Activated T-helper 17 cell treated with anti-CD3 and anti-CD28 coated beads, Interleukin-2, amount 50 U/mL, for 72 hours (primary cell): ENCODE results near the gene SORL1-AS1.

ENCODE experiments used
- ATAC-seq: fragments of 150-1000 bp; cut with Tn5 transposase; replicated peaks from 2 replicates; pipeline ENCODE4 v1.10.0; 2021; ENCODE audit warnings: mild to moderate bottlenecking, moderate library complexity
- H3K27ac Mint-ChIP-seq: one replicate; pipeline ENCODE4 v1.8.0; 2022; ENCODE audit warnings: mixed read lengths
- H3K27me3 Mint-ChIP-seq: one replicate; pipeline ENCODE4 v1.8.0; 2022; ENCODE audit warnings: mixed read lengths
- H3K36me3 Mint-ChIP-seq: one replicate; pipeline ENCODE4 v1.8.0; 2022; ENCODE audit warnings: low read depth, mild to moderate bottlenecking, mixed read lengths
- H3K4me1 Mint-ChIP-seq: one replicate; pipeline ENCODE4 v1.8.0; 2022; ENCODE audit warnings: mixed read lengths
- H3K4me3 Mint-ChIP-seq: one replicate; pipeline ENCODE4 v1.8.0; 2022; ENCODE audit warnings: mild to moderate bottlenecking, mixed read lengths
- H3K9me3 Mint-ChIP-seq: one replicate; pipeline ENCODE4 v1.8.0; 2022; ENCODE audit warnings: mixed read lengths

SORL1-AS1 gene

DNA sequence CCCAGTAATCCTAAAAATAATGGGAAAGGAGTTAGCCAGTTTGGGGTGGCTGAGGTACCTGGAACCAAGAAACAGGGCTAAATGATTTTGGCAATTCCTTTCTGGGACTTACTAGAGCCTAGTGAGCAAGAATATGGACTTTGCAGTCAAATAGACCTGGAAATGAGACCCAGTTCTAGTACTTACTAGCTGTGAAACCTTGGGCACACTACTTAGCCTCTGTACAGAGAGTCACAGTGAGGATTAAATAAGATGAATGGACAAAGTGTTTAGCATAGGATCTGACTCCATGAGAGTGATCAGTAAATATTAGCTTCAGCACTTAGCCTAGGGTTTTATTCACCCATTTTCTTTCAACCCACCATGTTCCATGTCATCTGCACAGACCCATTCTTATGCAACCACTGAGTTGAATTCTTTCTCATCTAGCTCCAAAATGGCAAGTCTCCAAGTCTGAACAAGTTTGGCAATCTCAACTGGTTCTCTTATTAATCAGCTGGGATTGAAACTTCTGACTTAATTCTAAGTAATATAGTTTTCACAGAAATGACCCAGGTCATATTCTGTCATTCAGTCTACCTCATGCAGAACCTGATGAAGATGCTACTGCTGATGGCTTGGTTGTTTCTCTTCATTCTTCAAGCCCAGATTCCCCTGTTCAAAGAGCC lies 15.6 kb downstream of the SORL1-AS1 start:
- H3K4me1 Mint-ChIP-seq = peaks cover 28% of the 10 kb centered on the region
- H3K36me3 Mint-ChIP-seq = no peaks in the 10 kb centered on the region
- H3K27me3 Mint-ChIP-seq = no peaks in the 10 kb centered on the region
- peak overlapping the region; percentile 43 for H3K4me3 Mint-ChIP-seq
- ATAC-seq = peak; percentile 89
- H3K9me3 Mint-ChIP-seq = no peaks in the 10 kb centered on the region
- H3K27ac Mint-ChIP-seq = peak overlapping the region; percentile 12

DNA sequence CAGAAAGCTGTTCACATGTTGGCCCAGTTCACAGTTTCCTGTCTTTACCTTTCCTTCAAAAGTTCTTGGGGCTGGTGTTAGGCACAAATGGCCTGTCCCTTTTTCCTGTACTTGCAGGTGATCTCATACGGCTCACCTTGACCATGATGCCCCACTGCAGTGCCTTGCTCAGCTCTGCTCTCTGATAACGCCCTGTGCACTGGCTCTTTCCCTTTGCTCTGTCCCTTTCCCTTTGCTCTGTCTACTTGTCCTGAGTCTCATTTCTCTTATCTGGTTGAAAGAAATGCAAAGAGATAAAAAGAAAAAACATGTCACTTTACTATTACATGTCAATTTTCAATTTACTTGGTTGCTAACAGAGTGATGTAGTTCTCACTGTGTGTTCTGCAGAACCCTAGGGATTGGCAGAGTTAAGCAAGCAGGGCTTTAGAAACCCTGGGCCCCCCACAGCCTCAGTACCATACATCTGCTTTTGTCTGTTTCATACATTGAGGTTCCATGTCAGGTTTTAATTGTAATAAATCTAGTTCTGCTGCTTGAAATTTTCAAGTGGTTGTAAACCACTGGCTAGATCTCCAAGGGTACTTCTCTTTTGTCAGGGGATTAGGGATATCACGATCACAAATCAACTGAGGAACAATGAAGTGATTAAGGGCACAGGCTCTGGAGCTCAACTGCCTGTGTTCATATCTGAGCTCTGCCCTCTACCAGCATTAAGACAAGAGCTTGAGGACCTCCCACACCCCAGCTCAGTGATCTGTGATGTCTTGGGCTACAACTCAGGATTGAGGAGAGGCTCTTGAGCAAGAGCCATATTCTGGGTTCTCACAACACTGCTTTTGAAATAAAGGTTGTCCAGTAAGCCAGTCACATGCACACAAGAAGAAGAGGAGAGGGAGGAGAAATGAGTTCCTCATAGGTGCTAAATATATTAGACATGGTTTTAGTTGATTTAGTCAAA lies 16.9 kb downstream of the SORL1-AS1 start:
- H3K9me3 Mint-ChIP-seq = no peaks in the 10 kb centered on the region
- H3K36me3 Mint-ChIP-seq = no peaks in the 10 kb centered on the region
- H3K27ac Mint-ChIP-seq = no peak overlapping the region
- no peak for ATAC-seq
- peaks cover 33% of the 10 kb centered on the region for H3K4me1 Mint-ChIP-seq
- no peaks in the 10 kb centered on the region for H3K27me3 Mint-ChIP-seq
- no peak overlapping the region for H3K4me3 Mint-ChIP-seq

DNA sequence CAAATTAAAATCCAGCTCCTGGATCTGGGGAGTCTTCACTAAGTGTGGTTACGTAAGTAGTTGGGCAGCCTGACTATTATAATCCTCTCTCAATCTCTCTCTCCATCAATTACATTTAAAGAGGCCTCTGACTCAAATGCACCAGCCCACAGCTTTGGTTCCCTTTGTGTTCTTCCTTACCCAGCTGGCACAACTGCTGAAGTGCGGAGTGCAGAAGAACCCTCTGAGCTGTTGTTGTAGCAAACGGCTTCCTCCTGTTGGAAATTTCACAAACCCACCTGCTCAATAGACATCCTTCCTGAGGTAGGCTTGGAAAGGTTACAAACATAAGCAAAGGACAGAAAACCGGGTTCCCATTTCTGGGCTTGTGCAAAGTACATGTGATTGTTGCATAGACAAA lies 17.6 kb downstream of the SORL1-AS1 start:
- no peaks in the 10 kb centered on the region for H3K36me3 Mint-ChIP-seq
- H3K4me3 Mint-ChIP-seq = no peak overlapping the region
- H3K27ac Mint-ChIP-seq = no peak overlapping the region
- ATAC-seq = no peak
- H3K27me3 Mint-ChIP-seq = no peaks in the 10 kb centered on the region
- H3K9me3 Mint-ChIP-seq = no peaks in the 10 kb centered on the region
- H3K4me1 Mint-ChIP-seq = peaks cover 33% of the 10 kb centered on the region

DNA sequence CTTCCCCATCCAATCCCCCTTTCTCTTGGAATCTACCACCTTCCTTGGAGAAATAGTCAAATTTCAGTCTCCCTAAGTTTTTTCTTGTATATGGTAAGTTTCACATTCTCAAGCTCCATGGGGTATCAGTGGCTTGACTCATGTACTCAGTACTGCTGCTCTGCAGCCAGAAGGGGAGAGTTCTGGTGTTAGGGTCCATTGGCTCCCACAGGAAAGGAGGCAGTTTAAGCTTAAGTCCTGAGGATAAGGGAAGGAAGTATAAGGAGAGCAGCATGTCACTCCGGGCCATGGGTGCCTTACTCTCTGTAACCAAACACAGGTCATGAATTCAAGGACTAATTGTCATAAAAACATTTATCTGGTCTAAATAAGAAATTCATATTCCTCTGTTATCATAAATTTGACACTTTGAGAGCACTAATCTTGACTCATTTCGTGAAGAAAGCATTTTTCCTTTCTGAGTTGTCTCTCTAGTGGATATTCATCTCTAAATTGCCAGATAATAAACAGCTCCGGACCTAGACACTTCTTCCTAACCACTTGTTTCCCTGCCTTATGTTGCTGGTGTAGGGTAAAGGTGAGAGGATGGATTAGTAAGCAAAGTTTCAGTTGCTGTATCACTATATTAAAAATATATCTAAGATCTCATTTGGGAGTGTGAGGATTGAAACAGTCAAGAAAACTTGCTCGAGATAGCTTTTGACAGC lies 20.8 kb downstream of the SORL1-AS1 start:
- peak overlapping the region; percentile 48 for H3K4me3 Mint-ChIP-seq
- H3K4me1 Mint-ChIP-seq = peaks cover 27% of the 10 kb centered on the region
- peak overlapping the region; percentile 47 for H3K27ac Mint-ChIP-seq
- peak; percentile 96 for ATAC-seq
- no peaks in the 10 kb centered on the region for H3K27me3 Mint-ChIP-seq
- no peaks in the 10 kb centered on the region for H3K9me3 Mint-ChIP-seq
- no peaks in the 10 kb centered on the region for H3K36me3 Mint-ChIP-seq

DNA sequence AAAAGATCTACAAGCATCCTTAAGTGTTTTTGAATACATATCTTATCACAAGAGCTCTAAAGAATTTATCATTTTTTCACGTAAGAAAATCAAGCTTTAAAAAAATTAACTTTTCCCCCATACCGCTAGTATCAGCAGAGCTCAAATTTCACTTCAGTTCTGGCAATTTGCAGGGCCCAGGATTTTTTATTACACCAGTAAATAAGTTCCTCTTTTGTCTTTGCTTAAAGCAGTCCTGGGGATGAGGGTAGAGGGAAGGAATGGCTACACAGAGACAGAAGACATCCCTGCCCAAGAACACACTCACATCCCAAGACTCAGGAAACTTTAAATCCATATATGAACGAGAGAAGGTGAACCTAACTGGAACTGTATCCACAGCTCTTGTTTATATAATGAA lies 23.2 kb downstream of the SORL1-AS1 start:
- ATAC-seq = no peak
- Mint-ChIP-seq H3K4me1 (peaks cover 5% of the 10 kb centered on the region), H3K4me3 (no peak overlapping the region), H3K27ac (no peak overlapping the region), H3K27me3 (no peaks in the 10 kb centered on the region), H3K36me3 (no peaks in the 10 kb centered on the region), H3K9me3 (no peaks in the 10 kb centered on the region)

DNA sequence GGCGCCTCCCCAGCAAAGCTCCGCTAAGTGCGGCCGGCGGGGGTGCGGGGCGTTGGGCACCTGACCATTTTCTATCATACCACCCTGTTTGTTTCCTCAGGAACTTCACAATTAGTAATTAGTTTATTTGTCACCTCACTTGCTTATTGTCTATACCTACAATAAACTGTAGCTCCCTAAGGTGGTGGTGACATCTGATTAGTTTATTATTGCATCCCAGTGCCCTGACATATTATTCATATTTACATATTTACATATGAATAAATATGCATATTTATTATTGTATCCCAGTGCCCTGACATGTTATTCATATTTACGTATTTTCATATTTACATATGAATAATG lies 25.4 kb downstream of the SORL1-AS1 start:
- Mint-ChIP-seq H3K4me3 (peak overlapping the region; percentile 57), H3K36me3 (no peaks in the 10 kb centered on the region), H3K27ac (no peak overlapping the region), H3K9me3 (no peaks in the 10 kb centered on the region), H3K27me3 (no peaks in the 10 kb centered on the region), H3K4me1 (peaks cover 9% of the 10 kb centered on the region)
- ATAC-seq = no peak

DNA sequence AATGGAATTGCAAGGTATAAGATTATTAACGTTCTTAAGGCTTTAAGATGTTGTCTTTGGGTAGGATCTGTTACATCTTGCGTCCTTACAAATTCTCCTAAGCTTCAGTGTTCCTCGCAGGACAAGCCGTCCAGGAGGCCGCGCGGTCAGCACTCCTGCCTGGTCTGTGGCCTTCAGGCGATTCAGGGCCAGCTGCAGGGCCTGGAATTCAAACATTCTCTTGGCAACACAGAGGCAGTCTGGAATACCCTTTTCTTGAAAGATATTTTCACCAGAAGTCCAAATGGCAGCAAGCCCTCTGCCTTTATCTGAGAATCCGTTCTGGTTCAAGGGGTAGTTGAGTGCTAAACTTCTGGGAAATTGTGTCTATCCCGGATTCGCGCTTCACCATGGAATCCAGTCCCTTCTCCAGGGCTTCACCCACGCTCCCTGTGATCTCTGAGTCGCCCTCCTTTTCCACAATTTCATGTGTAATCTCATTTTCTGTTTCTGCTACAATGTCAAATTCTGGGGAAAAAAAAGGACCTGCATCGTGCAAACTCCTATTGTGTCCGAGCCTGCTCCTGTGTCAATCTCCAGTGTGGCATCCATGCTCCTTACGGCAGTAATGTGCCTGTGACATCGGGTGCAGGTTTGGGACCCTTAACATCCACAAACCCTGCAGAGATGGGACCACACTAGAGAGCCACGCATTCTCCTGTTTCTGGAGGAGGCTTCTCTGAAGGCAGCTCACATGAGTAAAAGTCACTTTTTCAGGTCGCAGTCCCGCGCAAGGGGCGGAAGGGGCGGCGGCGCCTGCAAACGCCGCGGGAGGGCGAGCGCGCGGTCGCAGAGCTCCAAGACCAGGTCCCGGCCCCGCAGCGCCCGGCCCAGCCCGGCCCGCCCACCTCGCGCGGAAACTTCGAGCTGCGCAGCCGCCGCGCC lies 26.0 kb downstream of the SORL1-AS1 start:
- Mint-ChIP-seq H3K9me3 (no peaks in the 10 kb centered on the region), H3K4me1 (peaks cover 11% of the 10 kb centered on the region), H3K4me3 (peak overlapping the region; percentile 57), H3K27ac (no peak overlapping the region), H3K27me3 (no peaks in the 10 kb centered on the region), H3K36me3 (no peaks in the 10 kb centered on the region)
- peak; percentile 64 for ATAC-seq

DNA sequence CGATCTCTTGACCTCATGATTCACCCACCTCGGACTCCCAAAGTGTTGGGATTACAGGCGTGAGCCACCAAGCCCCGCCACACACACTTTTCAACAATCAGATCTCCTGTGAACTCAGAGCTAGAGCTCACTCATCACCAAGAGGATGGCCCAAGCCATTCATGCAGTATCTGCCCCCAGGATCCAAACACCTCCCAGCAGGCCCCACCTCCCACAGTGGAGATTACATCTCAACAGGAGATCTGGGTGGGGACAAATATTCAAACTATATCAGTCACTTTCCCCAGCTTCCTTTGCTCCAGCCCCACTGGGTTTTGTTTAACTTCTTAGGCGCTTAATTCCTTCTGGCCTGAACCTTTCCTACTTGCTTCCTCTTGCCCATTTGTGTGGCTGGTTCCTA lies 26.9 kb downstream of the SORL1-AS1 start:
- H3K4me3 Mint-ChIP-seq = no peak overlapping the region
- no peak for ATAC-seq
- H3K36me3 Mint-ChIP-seq = no peaks in the 10 kb centered on the region
- no peaks in the 10 kb centered on the region for H3K27me3 Mint-ChIP-seq
- H3K4me1 Mint-ChIP-seq = peaks cover 10% of the 10 kb centered on the region
- H3K27ac Mint-ChIP-seq = no peak overlapping the region
- H3K9me3 Mint-ChIP-seq = no peaks in the 10 kb centered on the region

DNA sequence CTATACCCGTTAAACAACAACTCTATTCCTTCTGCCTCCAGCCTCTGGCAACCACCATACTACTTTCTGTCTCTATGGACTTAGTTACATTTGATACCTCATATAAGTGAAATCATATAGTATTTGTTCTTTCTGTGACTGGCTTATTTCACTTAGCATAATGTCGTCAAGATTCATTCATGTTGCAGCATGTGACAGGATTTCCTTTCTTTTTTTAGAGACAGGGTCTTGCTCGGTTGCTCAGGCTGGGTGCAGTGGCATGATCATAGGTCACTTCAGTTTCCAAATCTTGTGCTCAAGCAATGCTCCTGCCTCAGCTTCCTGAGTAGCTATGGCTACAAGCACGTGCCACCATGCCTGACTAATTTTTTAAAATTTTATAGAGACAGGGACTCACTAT lies 30.1 kb downstream of the SORL1-AS1 start:
- Mint-ChIP-seq H3K27ac (no peak overlapping the region), H3K4me1 (peaks cover 25% of the 10 kb centered on the region), H3K36me3 (no peaks in the 10 kb centered on the region), H3K27me3 (no peaks in the 10 kb centered on the region), H3K9me3 (no peaks in the 10 kb centered on the region), H3K4me3 (peak overlapping the region; percentile 40)
- ATAC-seq = peak; percentile 11

DNA sequence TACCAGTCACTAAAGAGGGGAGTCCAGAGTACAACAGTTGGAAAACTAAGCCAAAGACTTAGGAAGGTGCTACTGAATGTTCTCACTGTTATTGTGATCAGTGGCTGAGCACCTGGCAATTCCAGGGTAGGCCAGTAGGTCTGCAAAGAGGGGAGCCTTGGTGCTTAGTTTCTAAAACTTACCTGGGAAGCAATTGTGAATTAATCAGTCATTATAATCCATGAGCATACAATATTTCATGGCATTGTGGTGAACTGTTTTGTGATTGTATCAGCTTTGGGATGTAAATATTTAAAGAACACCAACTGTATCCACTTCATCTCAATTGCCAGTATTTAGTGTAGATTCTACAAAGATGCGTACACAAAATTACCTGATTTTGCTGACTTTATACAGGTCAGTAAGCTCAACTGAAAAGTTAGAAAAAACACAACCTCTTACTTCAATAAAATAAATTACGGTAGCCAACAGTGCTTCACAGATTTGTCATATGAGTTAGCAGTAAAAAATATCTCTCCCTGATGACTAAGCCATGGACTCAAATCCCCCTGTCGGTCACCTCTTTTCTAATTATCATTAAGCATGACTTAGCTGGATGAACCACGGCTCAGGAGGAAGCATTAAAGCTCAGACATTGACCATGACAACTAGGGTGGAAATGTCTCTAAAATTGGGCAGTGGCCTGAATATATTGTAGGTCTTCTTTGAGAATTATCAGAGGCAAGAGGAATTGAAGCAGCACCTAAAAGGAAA lies 31.4 kb downstream of the SORL1-AS1 start:
- Mint-ChIP-seq H3K27ac (no peak overlapping the region), H3K36me3 (no peaks in the 10 kb centered on the region), H3K4me3 (peak overlapping the region; percentile 40), H3K4me1 (peaks cover 34% of the 10 kb centered on the region), H3K9me3 (no peaks in the 10 kb centered on the region), H3K27me3 (no peaks in the 10 kb centered on the region)
- ATAC-seq = no peak

DNA sequence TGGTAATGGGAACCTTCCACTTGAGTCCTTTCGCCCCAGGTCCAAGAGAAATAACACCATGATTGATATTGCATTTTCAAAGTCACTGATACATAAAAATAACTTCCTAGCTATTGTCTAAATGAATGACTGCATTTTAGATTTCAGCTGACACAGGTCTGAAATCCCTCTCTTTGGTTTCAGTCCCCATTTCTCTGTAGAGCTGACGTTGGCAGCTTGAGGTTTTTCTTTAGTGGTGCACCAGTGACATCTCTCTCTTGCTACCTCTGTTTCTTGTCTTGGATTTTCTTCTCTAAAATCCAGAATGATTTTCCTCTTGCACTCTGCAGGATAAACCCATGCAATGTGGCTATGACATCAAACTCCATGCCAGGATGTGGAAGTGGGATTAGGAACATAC lies 32.4 kb downstream of the SORL1-AS1 start:
- peak; percentile 48 for ATAC-seq

DNA sequence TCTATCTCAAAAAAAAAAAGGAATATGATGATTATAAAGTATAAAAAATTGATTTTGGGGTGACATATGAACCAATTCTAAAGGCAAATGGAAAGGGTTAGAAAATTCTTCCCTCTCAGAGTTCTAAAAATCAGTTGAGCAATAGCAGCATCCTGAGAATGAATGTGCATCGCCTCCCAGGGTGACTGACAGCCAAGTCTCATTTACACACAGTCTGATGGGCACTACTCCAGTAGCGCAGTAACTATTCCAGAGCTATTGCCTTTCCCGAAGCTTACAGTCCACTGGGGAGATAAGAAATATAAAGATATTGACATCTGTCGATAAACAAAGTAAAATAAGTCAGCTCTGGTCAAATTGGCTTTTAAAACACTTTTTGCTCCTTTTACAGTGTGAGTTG lies 32.9 kb downstream of the SORL1-AS1 start:
- peaks cover 38% of the 10 kb centered on the region for H3K4me1 Mint-ChIP-seq
- peak overlapping the region; percentile 27 for H3K4me3 Mint-ChIP-seq
- ATAC-seq = no peak
- H3K36me3 Mint-ChIP-seq = no peaks in the 10 kb centered on the region
- H3K27ac Mint-ChIP-seq = peak overlapping the region; percentile 11
- no peaks in the 10 kb centered on the region for H3K27me3 Mint-ChIP-seq
- H3K9me3 Mint-ChIP-seq = no peaks in the 10 kb centered on the region

More for the DNA sequence above, 32.4 kb downstream of the SORL1-AS1 start:
- Mint-ChIP-seq H3K27ac (peak overlapping the region; percentile 11), H3K4me1 (peaks cover 38% of the 10 kb centered on the region), H3K27me3 (no peaks in the 10 kb centered on the region), H3K9me3 (no peaks in the 10 kb centered on the region), H3K4me3 (peak overlapping the region; percentile 27), H3K36me3 (no peaks in the 10 kb centered on the region)

DNA sequence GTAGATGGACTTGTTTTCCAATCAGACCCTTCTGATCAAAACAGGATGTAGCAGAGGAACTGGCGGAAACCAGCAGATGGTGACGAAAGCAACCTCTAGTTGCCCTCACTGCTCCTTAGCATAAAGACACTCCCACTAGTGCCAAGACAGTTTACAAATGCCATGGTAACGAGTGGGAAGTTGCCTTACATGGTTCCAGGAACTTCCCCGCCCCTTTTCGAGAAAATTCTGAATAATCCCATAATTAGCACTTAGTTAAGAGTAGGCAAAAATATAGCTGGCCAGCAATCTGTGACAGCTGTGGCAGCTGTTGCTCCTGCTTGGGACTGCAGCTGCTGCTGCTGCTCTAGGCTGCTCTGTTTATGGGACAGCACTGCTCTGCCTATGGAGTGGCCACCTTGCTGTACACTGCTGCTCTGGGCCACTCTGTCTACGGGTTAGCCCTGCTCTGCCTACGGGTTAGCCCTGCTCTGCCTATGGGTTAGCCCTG lies 34.1 kb downstream of the SORL1-AS1 start:
- no peaks in the 10 kb centered on the region for H3K36me3 Mint-ChIP-seq
- peaks cover 3% of the 10 kb centered on the region for H3K9me3 Mint-ChIP-seq
- peaks cover 39% of the 10 kb centered on the region for H3K4me1 Mint-ChIP-seq
- no peaks in the 10 kb centered on the region for H3K27me3 Mint-ChIP-seq
- peak; percentile 66 for ATAC-seq
- H3K27ac Mint-ChIP-seq = peak overlapping the region; percentile 74
- peak overlapping the region; percentile 40 for H3K4me3 Mint-ChIP-seq
